GM12801 (cell line): ENCODE measurements around the gene RAB20.

ENCODE experiments used
- TF ChIP-seq, protein P1 (sequence below): IDR thresholded peaks from one replicate; pipeline ENCODE4 v1.5.1; 2011; ENCODE audit warnings: control low read depth; ENCODE audit not compliant: insufficient read length; ENCODE audit errors: extremely low read depth

The RAB20 gene

DNA sequence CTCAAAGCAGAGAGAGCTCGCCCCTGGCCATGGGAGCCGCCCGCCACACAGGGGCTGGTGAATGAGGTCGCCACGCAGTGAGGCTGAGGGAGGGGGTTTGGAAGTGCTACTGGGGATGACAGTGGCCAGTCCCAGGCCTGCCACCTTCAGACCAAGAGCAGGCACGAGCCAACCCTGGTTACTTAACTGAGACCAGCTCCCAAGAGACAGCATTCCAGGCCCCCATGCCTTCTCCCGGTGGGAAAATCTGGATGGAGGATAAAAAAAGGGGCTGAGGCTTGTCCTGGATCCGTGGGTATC is 43.3 kb downstream of the RAB20 start:
- TF ChIP-seq, protein P1, sequence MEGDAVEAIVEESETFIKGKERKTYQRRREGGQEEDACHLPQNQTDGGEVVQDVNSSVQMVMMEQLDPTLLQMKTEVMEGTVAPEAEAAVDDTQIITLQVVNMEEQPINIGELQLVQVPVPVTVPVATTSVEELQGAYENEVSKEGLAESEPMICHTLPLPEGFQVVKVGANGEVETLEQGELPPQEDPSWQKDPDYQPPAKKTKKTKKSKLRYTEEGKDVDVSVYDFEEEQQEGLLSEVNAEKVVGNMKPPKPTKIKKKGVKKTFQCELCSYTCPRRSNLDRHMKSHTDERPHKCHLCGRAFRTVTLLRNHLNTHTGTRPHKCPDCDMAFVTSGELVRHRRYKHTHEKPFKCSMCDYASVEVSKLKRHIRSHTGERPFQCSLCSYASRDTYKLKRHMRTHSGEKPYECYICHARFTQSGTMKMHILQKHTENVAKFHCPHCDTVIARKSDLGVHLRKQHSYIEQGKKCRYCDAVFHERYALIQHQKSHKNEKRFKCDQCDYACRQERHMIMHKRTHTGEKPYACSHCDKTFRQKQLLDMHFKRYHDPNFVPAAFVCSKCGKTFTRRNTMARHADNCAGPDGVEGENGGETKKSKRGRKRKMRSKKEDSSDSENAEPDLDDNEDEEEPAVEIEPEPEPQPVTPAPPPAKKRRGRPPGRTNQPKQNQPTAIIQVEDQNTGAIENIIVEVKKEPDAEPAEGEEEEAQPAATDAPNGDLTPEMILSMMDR, result no peak

DNA sequence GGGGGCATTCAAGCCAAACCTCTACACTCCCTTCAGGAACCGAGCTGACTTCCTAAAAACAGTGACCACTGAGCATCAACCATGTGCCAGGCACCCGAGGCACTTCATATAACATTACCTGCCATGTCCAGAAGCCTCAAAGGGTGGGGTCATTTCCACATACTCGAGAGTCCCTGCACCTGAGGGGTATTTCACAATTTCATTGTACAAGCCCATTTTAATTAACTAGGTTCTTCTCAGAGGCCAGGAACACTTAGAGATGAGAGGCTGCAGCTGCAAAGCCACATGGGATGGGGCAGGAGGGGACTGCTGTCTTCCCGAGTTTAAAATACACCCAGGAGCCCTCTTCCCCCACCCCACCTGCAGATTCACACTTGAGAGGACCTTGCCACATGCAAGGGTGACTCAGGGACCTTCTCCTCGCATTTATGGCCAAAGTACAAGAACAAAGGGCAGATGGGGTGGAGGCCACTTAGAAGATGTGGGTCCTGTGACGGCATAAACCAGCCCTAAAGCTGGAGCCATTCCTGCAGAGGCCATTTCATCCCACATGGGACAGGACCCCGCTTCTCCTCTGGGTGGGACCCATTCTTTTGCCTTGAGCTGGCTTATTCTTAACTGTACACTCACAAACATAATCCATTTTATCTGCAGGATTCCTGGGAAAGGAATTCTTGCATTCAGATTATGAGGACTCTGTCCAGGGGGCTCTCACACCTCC is 43.9 kb downstream of the RAB20 start:
- TF ChIP-seq, protein P1, result no peak

DNA sequence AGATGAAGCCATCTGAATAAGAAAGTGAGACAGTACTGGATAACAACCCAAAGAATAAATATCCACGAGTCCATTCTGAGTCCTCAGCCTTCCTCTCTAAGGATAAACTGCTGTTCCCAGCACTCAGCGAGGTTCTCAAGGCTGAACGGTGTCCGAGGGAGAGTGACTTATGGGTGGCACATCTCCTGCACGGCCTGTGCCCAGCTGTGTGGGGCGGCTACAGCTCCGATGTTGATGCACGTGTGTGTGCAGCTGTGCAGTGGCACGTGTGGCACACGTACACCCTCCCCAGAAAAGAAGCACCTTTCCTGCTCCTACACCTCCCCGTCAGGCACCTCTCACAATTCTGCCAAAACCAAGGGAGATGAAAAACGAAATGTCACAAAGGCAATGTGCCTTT is 45.0 kb downstream of the RAB20 start:
- TF ChIP-seq, protein P1, result no peak

DNA sequence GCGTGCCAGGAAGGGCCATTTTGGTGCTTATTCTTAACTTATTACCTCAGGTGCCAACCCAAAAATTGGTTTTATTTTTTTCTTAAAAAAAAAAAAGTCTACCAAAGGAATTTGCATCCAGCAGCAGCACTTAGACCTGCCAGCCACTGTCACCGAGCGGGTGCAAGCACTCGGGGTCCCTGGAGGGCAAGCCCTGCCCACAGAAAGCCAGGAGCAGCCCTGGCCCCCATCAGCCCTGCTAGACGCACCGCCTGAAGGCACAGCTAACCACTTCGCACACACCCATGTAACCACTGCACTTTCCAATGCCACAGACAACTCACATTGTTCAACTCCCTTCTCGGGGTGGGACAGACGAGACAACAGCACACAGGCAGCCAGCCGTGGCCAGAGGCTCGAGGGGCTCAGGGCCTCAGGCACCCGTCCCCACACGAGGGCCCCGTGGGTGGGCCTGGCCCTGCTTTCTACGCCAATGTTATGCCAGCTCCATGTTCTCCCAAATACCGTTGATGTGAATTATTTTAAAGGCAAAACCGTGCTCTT is 49.3 kb downstream of the RAB20 start:
- TF ChIP-seq, protein P1, result no peak

DNA sequence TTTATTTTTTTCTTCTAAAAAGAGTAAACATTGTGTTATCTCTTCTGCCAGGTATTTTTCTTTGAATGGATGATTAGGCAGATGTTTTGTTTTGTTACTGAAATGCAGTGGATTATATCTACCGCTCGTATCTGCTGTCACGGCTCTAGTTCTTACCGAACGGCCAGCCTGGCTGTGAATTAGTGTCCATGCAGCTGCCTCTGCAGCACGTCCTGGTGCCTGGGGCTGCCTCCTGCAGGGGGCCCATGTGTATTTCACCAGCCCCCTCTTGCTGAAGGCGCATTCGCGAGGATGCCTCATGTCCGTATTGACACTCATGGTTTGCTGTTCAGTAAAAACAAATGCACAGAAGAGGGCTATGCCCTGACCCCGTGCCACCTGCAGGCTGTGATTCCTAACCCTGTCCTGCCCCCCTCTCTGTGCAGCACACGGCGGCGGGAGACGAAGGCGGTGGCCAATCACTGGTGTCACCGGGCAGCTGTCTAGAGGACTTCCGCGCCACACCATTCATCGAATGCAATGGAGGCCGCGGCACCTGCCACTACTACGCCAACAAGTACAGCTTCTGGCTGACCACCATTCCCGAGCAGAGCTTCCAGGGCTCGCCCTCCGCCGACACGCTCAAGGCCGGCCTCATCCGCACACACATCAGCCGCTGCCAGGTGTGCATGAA is 49.9 kb downstream of the RAB20 start:
- TF ChIP-seq, protein P1, result no peak

DNA sequence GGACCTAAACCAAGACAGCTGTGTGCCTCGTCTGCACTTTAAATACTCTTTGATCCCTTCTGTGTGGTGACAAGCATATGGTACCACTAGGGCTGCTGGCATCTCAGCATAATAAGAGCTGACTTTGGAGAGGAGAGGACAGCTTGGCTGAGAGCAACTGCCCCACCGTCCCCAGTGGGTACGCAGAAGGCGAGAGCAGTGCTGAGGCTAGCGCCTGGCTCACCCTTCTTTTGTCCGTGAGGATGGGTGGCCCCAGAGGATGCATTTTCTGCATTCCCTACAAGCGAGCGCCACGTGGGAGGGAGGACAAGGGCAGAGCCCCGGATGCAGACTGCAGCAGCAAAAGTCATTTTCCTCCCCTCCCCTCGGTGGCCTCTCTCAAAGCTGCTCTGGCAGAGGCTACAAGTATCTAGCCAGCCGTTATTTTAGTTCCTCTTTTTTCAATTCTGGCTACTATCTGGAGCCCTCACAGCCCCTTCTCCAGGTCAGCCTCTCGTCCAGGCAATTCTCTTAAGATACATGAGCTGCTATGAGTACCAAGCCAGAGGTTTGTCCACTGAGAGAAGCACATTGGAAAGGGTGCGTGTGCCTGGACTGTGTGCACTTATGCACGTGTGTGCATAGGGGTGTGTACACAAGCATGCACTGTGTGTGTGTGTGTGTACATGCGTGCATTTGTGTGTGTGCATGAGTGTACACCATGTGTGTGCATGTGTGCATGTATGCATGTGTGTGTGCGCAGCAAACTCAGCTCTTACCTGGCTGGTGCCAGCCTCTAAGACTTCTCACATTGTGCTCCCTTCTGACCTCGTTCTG is 51.3 kb downstream of the RAB20 start:
- TF ChIP-seq, protein P1, result no peak

DNA sequence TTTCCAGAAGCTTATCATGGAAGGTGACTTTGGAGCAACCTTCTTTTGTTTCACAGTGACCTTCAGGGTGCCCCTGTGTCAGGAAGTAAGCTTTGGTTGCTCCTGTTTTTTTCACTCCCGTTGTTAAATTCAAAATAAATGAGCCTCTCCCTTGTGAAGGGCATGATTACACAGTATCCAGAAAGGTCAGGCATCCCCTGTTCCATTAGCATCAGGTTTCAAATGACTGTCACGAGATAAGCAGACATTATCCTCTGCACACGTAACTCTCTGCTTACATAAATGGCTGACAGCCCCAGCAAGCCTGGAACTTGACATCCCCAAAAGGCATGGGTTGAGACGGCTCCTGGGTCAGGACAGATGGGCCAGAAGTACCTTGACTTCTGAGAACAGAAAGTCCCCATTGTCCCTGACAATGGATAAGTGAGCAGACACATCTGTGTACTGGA is 52.0 kb downstream of the RAB20 start:
- TF ChIP-seq, protein P1, result no peak
